ENCODE results near the gene NOS1AP. TPM values are rescaled to one million over a fixed set of nuclear protein-coding genes. Genes with fewer than 3 reads are reported as not detected.

NOS1AP gene
- total RNA-seq, 1 donor, result 0.18 TPM

DNA sequence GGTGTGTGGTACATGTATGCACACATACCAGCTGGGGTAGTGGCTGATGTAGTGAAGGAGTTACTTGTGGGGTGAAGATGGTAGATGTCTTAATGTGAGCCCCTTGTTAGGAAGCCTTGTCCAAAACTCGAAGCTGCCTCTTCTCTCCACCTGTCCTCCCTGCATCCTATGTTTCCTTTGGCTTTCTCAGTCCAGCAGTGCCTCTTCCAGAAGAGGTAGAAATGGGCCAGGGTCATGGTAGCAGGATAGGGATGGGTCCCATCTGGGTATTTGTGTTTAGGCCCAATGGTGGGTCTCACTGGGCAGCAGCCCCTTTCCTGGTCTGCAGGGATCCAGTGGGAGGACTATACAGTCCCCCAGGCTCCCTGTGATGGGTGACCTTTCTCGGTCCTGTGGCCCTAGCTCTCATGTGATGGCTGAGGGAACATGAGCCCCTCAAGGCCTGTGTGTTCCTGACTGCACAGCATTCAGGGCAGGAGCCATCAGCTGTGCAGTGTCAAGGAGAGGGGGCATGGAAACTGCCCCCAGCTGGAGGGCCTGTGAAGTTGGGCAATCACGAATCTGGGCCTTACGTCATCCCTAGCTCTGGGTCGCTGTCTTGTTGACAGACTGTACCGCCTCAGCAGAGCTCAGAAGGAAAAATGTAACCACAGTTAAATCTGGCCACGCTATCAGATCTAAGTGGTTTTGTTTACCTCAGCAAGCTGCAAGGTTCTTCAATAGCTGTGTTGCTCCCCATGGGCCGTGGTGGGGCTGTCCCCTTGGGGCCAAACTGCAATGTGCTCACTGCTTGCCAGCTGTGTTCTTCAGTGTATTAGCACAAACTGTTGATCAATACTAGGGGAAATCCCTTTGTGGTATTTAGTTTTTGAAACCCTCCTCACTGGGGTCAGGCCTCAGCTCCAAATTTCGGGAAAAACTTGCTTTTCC lies 82.7 kb downstream of the NOS1AP start:
- TF ChIP-seq, protein P1, sequence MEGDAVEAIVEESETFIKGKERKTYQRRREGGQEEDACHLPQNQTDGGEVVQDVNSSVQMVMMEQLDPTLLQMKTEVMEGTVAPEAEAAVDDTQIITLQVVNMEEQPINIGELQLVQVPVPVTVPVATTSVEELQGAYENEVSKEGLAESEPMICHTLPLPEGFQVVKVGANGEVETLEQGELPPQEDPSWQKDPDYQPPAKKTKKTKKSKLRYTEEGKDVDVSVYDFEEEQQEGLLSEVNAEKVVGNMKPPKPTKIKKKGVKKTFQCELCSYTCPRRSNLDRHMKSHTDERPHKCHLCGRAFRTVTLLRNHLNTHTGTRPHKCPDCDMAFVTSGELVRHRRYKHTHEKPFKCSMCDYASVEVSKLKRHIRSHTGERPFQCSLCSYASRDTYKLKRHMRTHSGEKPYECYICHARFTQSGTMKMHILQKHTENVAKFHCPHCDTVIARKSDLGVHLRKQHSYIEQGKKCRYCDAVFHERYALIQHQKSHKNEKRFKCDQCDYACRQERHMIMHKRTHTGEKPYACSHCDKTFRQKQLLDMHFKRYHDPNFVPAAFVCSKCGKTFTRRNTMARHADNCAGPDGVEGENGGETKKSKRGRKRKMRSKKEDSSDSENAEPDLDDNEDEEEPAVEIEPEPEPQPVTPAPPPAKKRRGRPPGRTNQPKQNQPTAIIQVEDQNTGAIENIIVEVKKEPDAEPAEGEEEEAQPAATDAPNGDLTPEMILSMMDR (IDR thresholded peaks at IDR 0.05; ENCODE audit: insufficient read depth, low read length), result no peak
- no peak overlapping the region for H3K4me3 ChIP-seq (ENCODE audit: low read depth, low read length)
- no peak for DNase-seq (ENCODE audit: low read depth)

GRCh38 chr1:162153374-162153773 lies 83.9 kb downstream of the NOS1AP start:
- no peak overlapping the region for H3K4me3 ChIP-seq (ENCODE audit: low read depth, low read length)
- TF ChIP-seq, protein P1 (IDR thresholded peaks at IDR 0.05; ENCODE audit: insufficient read depth, low read length), result no peak
- no peak for DNase-seq (ENCODE audit: low read depth)

DNA sequence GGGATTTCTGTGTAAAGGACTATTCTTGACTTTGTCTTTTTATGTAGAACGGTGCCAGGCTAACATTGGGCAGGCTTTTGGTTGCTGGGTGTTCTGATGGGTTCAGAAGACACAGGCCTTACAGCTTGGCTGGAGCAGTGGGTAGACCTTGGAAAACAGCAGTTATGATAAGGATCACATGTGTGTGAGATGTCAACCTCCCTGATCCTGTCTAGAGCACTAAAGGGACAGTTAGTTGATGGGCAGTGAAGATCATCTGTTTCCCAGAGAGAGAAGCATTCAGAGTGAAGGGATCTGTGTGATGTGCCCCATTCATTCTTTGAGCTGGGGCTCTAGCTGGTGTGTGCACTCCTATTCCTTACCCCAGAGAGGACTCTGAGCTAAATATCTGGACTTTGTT lies 88.0 kb downstream of the NOS1AP start:
- TF ChIP-seq, protein P1 (IDR thresholded peaks at IDR 0.05; ENCODE audit: insufficient read depth, low read length), result no peak
- no peak for DNase-seq (ENCODE audit: low read depth)
- H3K4me3 ChIP-seq (ENCODE audit: low read depth, low read length), result no peak overlapping the region

DNA sequence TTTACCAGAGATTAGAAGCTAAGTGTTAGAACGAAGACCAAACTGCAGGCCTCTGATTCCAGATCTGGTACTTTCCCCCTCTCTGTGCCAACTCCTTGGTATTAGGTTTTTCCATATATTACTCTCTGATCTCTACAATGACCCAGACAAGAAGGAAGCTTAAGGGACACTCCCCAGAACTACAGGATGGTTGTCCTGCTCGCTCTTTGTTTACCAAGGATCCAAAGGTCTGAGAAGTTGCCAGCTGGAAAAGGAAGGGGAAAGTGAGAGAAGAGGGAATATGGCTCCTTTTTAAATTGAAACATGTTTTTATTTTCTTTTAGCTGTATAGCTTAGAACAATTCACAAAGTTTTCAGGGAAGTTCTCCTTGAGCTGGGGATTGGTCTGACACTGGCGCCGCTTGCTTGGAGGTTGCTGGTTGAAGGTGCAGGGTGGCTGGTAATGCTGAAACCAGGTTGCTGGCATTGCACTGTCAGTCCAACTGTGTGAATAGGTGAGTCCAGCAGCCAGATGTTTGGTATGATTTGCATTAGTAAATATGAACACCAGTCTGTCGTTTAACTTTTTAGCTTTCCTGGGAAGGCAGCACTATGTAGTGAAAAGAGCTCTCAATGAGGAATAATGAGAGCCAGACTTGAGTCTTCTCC lies 89.3 kb downstream of the NOS1AP start:
- H3K4me3 ChIP-seq (ENCODE audit: low read depth, low read length), result no peak overlapping the region
- TF ChIP-seq, protein P1 (IDR thresholded peaks at IDR 0.05; ENCODE audit: insufficient read depth, low read length), result no peak
- no peak for DNase-seq (ENCODE audit: low read depth)

GRCh38 chr1:162159515-162159914 lies 90.0 kb downstream of the NOS1AP start:
- TF ChIP-seq, protein P1 (IDR thresholded peaks at IDR 0.05; ENCODE audit: insufficient read depth, low read length), result no peak
- H3K4me3 ChIP-seq (ENCODE audit: low read depth, low read length), result no peak overlapping the region
- DNase-seq (ENCODE audit: low read depth), result no peak

- TF ChIP-seq, protein P1 (IDR thresholded peaks at IDR 0.05; ENCODE audit: insufficient read depth, low read length), result no peak
- H3K4me3 ChIP-seq (ENCODE audit: low read depth, low read length), result no peak overlapping the region
- DNase-seq (ENCODE audit: low read depth), result no peak
Measured at GRCh38 chr1:162161916-162162550, 92.5 kb downstream of the NOS1AP start.

All from fibroblast of the aortic adventitia (primary cell).